Measurements from ENCODE around the gene BCAR3. TPM values are rescaled to one million over a fixed set of nuclear protein-coding genes. Genes with fewer than 3 reads are reported as not detected.

BCAR3 gene
- total RNA-seq, 2 donors from 2014 or later = 7.9 to 10.9 TPM

DNA sequence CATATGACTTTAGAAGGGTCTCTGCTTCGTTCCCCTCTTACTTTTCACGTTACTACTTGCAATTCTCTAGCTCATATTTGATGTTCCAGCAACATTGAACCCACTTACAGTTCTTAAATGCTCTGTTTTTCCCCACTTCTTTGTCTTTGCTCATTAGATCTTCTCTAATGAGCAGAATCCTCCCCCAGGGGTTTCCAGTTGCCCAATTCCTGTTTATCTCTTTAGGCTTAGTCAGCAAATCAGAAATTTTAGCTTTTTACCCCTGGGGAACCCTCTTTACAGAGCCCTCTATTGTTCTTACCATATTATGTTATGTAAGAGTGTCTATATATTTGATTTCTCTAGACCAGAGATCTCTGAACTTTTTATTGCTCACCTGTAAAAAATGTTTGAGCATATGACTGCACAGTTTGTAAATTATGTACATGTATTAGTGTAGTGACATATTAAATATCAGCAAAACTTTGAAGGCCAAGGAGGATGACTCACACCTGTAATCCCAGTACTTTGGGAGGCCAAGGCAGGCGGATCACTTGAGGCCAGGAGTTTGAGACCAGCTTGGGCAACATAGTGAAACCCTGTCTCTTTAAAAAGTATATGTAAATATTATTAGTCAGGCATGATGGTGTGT is 162.3 kb downstream of the BCAR3 start:
- intact Hi-C loops (cut with DNase I) = no loop called here
- peaks cover 11% of the 10 kb centered on the region for H3K4me1 ChIP-seq
- no peak for ATAC-seq
- no peaks in the 10 kb centered on the region for H3K9me3 ChIP-seq
- TF ChIP-seq POLR2A (IDR thresholded peaks at IDR 0.05) = no peak
- TF ChIP-seq, protein P1, sequence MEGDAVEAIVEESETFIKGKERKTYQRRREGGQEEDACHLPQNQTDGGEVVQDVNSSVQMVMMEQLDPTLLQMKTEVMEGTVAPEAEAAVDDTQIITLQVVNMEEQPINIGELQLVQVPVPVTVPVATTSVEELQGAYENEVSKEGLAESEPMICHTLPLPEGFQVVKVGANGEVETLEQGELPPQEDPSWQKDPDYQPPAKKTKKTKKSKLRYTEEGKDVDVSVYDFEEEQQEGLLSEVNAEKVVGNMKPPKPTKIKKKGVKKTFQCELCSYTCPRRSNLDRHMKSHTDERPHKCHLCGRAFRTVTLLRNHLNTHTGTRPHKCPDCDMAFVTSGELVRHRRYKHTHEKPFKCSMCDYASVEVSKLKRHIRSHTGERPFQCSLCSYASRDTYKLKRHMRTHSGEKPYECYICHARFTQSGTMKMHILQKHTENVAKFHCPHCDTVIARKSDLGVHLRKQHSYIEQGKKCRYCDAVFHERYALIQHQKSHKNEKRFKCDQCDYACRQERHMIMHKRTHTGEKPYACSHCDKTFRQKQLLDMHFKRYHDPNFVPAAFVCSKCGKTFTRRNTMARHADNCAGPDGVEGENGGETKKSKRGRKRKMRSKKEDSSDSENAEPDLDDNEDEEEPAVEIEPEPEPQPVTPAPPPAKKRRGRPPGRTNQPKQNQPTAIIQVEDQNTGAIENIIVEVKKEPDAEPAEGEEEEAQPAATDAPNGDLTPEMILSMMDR (IDR thresholded peaks at IDR 0.05) = no peak
- no peak overlapping the region for H3K4me3 ChIP-seq
- 86 to 99% methylated on average over 2 to 3 of the region's 3 CpGs for WGBS, 2 donors
- H3K27ac ChIP-seq = no peak overlapping the region
- no peaks in the 10 kb centered on the region for H3K36me3 ChIP-seq (replicated peaks in 1 of 2; ENCODE audit: insufficient read depth in 1 of 2, low read depth in 2 of 2)
- DNase-seq = no peak
- no peaks in the 10 kb centered on the region for H3K27me3 ChIP-seq

DNA sequence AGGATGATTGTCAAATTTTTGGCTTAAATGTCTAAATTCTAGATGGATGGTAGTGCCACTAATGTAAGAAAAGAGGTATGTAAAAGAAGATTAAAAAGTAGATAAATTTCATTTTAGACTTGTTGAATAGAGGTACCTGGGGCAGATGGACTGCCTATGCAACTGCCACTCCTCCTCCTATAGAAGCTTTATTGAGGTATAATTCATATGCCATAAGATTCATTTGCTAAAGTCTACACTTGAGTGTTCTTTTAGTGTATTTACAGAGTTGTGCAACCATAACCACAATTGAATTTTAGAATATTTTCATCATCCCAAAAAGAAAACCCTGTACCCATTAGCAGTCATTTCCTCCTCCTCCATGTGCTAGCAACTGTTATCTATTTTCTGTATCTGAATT is 163.1 kb downstream of the BCAR3 start:
- ATAC-seq = no peak
- Histone ChIP-seq H3K9me3 (no peaks in the 10 kb centered on the region), H3K36me3 (replicated peaks in 1 of 2; ENCODE audit: insufficient read depth in 1 of 2, low read depth in 2 of 2) (no peaks in the 10 kb centered on the region), H3K27me3 (no peaks in the 10 kb centered on the region), H3K27ac (no peak overlapping the region), H3K4me3 (no peak overlapping the region), H3K4me1 (peaks cover 11% of the 10 kb centered on the region)
- no peak for TF ChIP-seq POLR2A (IDR thresholded peaks at IDR 0.05)
- TF ChIP-seq, protein P1 (IDR thresholded peaks at IDR 0.05) = no peak
- DNase-seq = no peak
- intact Hi-C loops (cut with DNase I) = no loop called here

DNA sequence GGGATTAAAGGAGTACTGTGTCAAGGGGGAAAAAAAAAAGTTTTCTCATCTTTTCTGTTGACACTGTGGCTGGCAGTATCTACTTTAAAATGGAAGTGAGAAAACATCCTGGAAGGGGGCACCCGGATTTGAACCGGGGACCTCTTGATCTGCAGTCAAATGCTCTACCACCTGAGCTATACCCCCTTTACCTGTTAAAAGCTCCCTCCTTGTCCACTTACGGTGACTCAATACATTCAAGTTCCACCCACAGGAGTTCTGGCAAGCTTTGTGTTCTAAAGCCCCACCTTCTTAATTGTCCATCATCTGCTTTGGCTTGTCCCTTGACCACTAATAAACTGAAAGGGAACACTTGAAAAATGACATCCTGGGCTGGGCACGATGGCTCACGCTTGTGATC is 165.5 kb downstream of the BCAR3 start:
- ATAC-seq = no peak
- Histone ChIP-seq H3K4me1 (peaks cover 11% of the 10 kb centered on the region), H3K27me3 (no peaks in the 10 kb centered on the region), H3K27ac (no peak overlapping the region), H3K36me3 (replicated peaks in 1 of 2; ENCODE audit: insufficient read depth in 1 of 2, low read depth in 2 of 2) (no peaks in the 10 kb centered on the region), H3K9me3 (no peaks in the 10 kb centered on the region), H3K4me3 (no peak overlapping the region)
- TF ChIP-seq, protein P1 (IDR thresholded peaks at IDR 0.05) = no peak
- no peak for TF ChIP-seq POLR2A (IDR thresholded peaks at IDR 0.05)
- 84 to 89% methylated on average over 5 of the region's 5 CpGs for WGBS, 2 donors
- intact Hi-C loops (cut with DNase I) = no loop called here
- no peak for DNase-seq

Other genes with a start within 250 kb of the BCAR3 start
- gene FNBP1L, start 233.7 kb downstream of the BCAR3 start, total RNA-seq = 10 to 100 TPM; 23.1 to 32.9 TPM
- 1 to 10 TPM; 6.6 to 9.6 TPM for gene DNTTIP2, start 197.4 kb upstream of the BCAR3 start, total RNA-seq
- gene GCLM, start 227.6 kb upstream of the BCAR3 start, total RNA-seq = 1 to 10 TPM; 3.6 to 7.3 TPM